Activated CD8-positive, alpha-beta T cell treated with anti-CD3 and anti-CD28 coated beads, Interleukin-2, amount 10 ng/mL, durations not matched to agents 7 days and 5 days (primary cell): ENCODE results near the gene CHAC1. TPM values are rescaled to one million over a fixed set of nuclear protein-coding genes. Genes with fewer than 3 reads are reported as not detected.
"Not testable (repeated sequence)": the region's sequence is repeated elsewhere in the genome, so short reads cannot be mapped to it uniquely, and the experiment has no call there.

Source experiments
- ATAC-seq: fragments of 150-1000 bp; cut with Tn5 transposase; one replicate; pipeline ENCODE4 v1.10.0; 2021; ENCODE audit warnings: moderate library complexity
- CTCF ChIA-PET: fragments of 350-600 bp; sonication (Branson Sonifier 250); formaldehyde crosslinking; loops from one replicate; lab custom pipeline; 2021; ENCODE audit warnings: antibody characterized with exemption; lab: Charles Lee
- POLR2A ChIA-PET: fragments of 350-600 bp; sonication (Branson Sonifier 250); formaldehyde crosslinking; loops from one replicate; lab custom pipeline; 2021; ENCODE audit warnings: antibody characterized with exemption; lab: Charles Lee
- DNase-seq: peaks from one replicate; pipeline ENCODE4 v3.0.0-alpha.2; 2020
- H3K27ac Mint-ChIP-seq: one replicate; pipeline ENCODE4 v1.8.0; 2021; ENCODE audit warnings: mild to moderate bottlenecking, mixed read lengths
- H3K27me3 Mint-ChIP-seq: one replicate; pipeline ENCODE4 v1.8.0; 2021; ENCODE audit warnings: low read depth, mixed read lengths
- H3K36me3 Mint-ChIP-seq: one replicate; pipeline ENCODE4 v1.8.0; 2021; ENCODE audit warnings: low read depth, mixed read lengths
- H3K4me1 Mint-ChIP-seq: one replicate; pipeline ENCODE4 v1.8.0; 2021; ENCODE audit warnings: low read depth, mixed read lengths
- H3K4me3 Mint-ChIP-seq: one replicate; pipeline ENCODE4 v1.8.0; 2021; ENCODE audit warnings: mild to moderate bottlenecking, mixed read lengths
- H3K9me3 Mint-ChIP-seq: one replicate; pipeline ENCODE4 v1.8.0; 2022; ENCODE audit warnings: mixed read lengths; ENCODE audit not compliant: insufficient read depth
- total RNA-seq, 2 experiments: library from RNA; stranded (reverse); gene quantifications; one replicate each; pipeline ENCODE4 v1.2.3, GENCODE V29; 2021

Gene CHAC1
- total RNA-seq, 2 experiments from 2014 or later: 8.3 to 8.9 TPM

GRCh38 chr15:40953713-40954074, 423 bp downstream of the CHAC1 start:
- Mint-ChIP-seq H3K27me3 (peaks cover 2% of the 10 kb centered on the region), H3K36me3 (peaks cover 21% of the 10 kb centered on the region), H3K27ac (peak overlapping the region; percentile 87), H3K9me3 (no peaks in the 10 kb centered on the region), H3K4me1 (peaks cover 39% of the 10 kb centered on the region), H3K4me3 (peak overlapping the region; percentile 91)
- ChIA-PET CTCF (interaction anchor here (0.7 to 7.2 kb wide), 9 partner anchors 12 to 277 kb away, joined by 3 to 67 read pairs (median 5); partner anchors contain the start of genes CHP1 and EXD1), POLR2A (interaction anchor here (0.6 to 2.6 kb wide), 8 partner anchors 8 to 329 kb away, joined by 3 to 21 read pairs (median 3); partner anchors contain the start of gene INO80)
- DNase-seq (no peak), ATAC-seq (no peak)

- Mint-ChIP-seq H3K4me3 (peak overlapping the region; percentile 91), H3K4me1 (peaks cover 39% of the 10 kb centered on the region), H3K27ac (peak overlapping the region; percentile 87), H3K36me3 (peaks cover 21% of the 10 kb centered on the region)
- not testable (repeated sequence) for H3K27me3 Mint-ChIP-seq, H3K9me3 Mint-ChIP-seq, DNase-seq, ATAC-seq
- CTCF ChIA-PET: interaction anchor here (0.7 to 7.2 kb wide), 7 partner anchors 13 to 277 kb away, joined by 3 to 67 read pairs (median 5); partner anchors contain the start of genes CHP1 and EXD1
- POLR2A ChIA-PET: interaction anchor here (0.6 kb wide), 1 partner anchor 21 kb away, joined by 3 read pairs; no protein-coding TSS in a partner anchor
Measured at GRCh38 chr15:40954158-40954848, 1.0 kb downstream of the CHAC1 start.

GRCh38 chr15:40955141-40955903, 2.1 kb downstream of the CHAC1 start:
- POLR2A ChIA-PET: no interaction called here
- H3K4me1 Mint-ChIP-seq: peaks cover 39% of the 10 kb centered on the region
- no peaks in the 10 kb centered on the region for H3K27me3 Mint-ChIP-seq
- H3K36me3 Mint-ChIP-seq: peaks cover 21% of the 10 kb centered on the region
- no peak for DNase-seq
- H3K4me3 Mint-ChIP-seq: no peak overlapping the region
- no peaks in the 10 kb centered on the region for H3K9me3 Mint-ChIP-seq
- CTCF ChIA-PET: interaction anchor here (7.2 kb wide), 1 partner anchor 14 kb away, joined by 67 read pairs; no protein-coding TSS in a partner anchor
- no peak overlapping the region for H3K27ac Mint-ChIP-seq
- ATAC-seq: no peak

GRCh38 chr15:40955930-40956540, 2.8 kb downstream of the CHAC1 start:
- H3K27ac Mint-ChIP-seq: peak overlapping the region; percentile 43
- no peaks in the 10 kb centered on the region for H3K27me3 Mint-ChIP-seq
- no peaks in the 10 kb centered on the region for H3K9me3 Mint-ChIP-seq
- ATAC-seq (no peak), DNase-seq (no peak)
- H3K4me3 Mint-ChIP-seq: no peak overlapping the region
- H3K4me1 Mint-ChIP-seq: peaks cover 39% of the 10 kb centered on the region
- ChIA-PET POLR2A (no interaction called here), CTCF (interaction anchor here (7.2 kb wide), 1 partner anchor 15 kb away, joined by 67 read pairs; no protein-coding TSS in a partner anchor)
- H3K36me3 Mint-ChIP-seq: peaks cover 21% of the 10 kb centered on the region

GRCh38 chr15:40956541-40956982, 3.3 kb downstream of the CHAC1 start:
- no peak for ATAC-seq
- Mint-ChIP-seq H3K9me3 (no peaks in the 10 kb centered on the region), H3K4me3 (no peak overlapping the region), H3K4me1 (peaks cover 38% of the 10 kb centered on the region), H3K27me3 (no peaks in the 10 kb centered on the region), H3K36me3 (peaks cover 21% of the 10 kb centered on the region), H3K27ac (no peak overlapping the region)
- CTCF ChIA-PET: interaction anchor here (1.2 to 7.2 kb wide), 2 partner anchors 15 to 53 kb away, joined by 3 to 67 read pairs; no protein-coding TSS in a partner anchor
- POLR2A ChIA-PET: no interaction called here
- no peak for DNase-seq

GRCh38 chr15:40957041-40957555, 3.8 kb downstream of the CHAC1 start:
- CTCF ChIA-PET: interaction anchor here (1.2 to 7.2 kb wide), 2 partner anchors 16 to 54 kb away, joined by 3 to 67 read pairs; no protein-coding TSS in a partner anchor
- POLR2A ChIA-PET: no interaction called here
- ATAC-seq (no peak), DNase-seq (no peak)
- H3K9me3 Mint-ChIP-seq: no peaks in the 10 kb centered on the region
- no peaks in the 10 kb centered on the region for H3K27me3 Mint-ChIP-seq
- H3K4me3 Mint-ChIP-seq: no peak overlapping the region
- no peak overlapping the region for H3K27ac Mint-ChIP-seq
- H3K4me1 Mint-ChIP-seq: peaks cover 33% of the 10 kb centered on the region
- H3K36me3 Mint-ChIP-seq: peaks cover 21% of the 10 kb centered on the region

GRCh38 chr15:40957581-40958051, 4.3 kb downstream of the CHAC1 start:
- no peaks in the 10 kb centered on the region for H3K9me3 Mint-ChIP-seq
- ChIA-PET CTCF (interaction anchor here (1.2 to 1.6 kb wide), 2 partner anchors 16 to 55 kb away, joined by 3 to 6 read pairs; no protein-coding TSS in a partner anchor), POLR2A (no interaction called here)
- peaks cover 28% of the 10 kb centered on the region for H3K4me1 Mint-ChIP-seq
- H3K27ac Mint-ChIP-seq: no peak overlapping the region
- peaks cover 21% of the 10 kb centered on the region for H3K36me3 Mint-ChIP-seq
- H3K4me3 Mint-ChIP-seq: no peak overlapping the region
- ATAC-seq: no peak
- no peaks in the 10 kb centered on the region for H3K27me3 Mint-ChIP-seq
- DNase-seq: no peak

GRCh38 chr15:40958146-40958545, 4.9 kb downstream of the CHAC1 start:
- DNase-seq (no peak), ATAC-seq (no peak)
- no peaks in the 10 kb centered on the region for H3K27me3 Mint-ChIP-seq
- peaks cover 19% of the 10 kb centered on the region for H3K36me3 Mint-ChIP-seq
- H3K4me3 Mint-ChIP-seq: no peak overlapping the region
- no peak overlapping the region for H3K27ac Mint-ChIP-seq
- H3K4me1 Mint-ChIP-seq: peaks cover 25% of the 10 kb centered on the region
- POLR2A ChIA-PET: no interaction called here
- no peaks in the 10 kb centered on the region for H3K9me3 Mint-ChIP-seq
- CTCF ChIA-PET: interaction anchor here (1.6 kb wide), 1 partner anchor 16 kb away, joined by 6 read pairs; no protein-coding TSS in a partner anchor

GRCh38 chr15:40958723-40959122, 5.5 kb downstream of the CHAC1 start:
- POLR2A ChIA-PET: no interaction called here
- Mint-ChIP-seq H3K27ac (no peak overlapping the region), H3K27me3 (no peaks in the 10 kb centered on the region), H3K36me3 (peaks cover 16% of the 10 kb centered on the region), H3K4me3 (no peak overlapping the region), H3K9me3 (no peaks in the 10 kb centered on the region), H3K4me1 (peaks cover 23% of the 10 kb centered on the region)
- CTCF ChIA-PET: interaction anchor here (1.6 kb wide), 1 partner anchor 17 kb away, joined by 6 read pairs; no protein-coding TSS in a partner anchor
- DNase-seq (no peak), ATAC-seq (no peak)

GRCh38 chr15:40959331-40960141, 6.3 kb downstream of the CHAC1 start:
- Mint-ChIP-seq H3K4me3 (no peak overlapping the region), H3K36me3 (peaks cover 9% of the 10 kb centered on the region), H3K9me3 (no peaks in the 10 kb centered on the region), H3K27me3 (no peaks in the 10 kb centered on the region), H3K27ac (no peak overlapping the region), H3K4me1 (peaks cover 15% of the 10 kb centered on the region)
- no peak for DNase-seq
- POLR2A ChIA-PET: interaction anchor here (0.5 kb wide), 1 partner anchor 13 kb away, joined by 3 read pairs; no protein-coding TSS in a partner anchor
- CTCF ChIA-PET: interaction anchor here (1.6 kb wide), 1 partner anchor 18 kb away, joined by 6 read pairs; no protein-coding TSS in a partner anchor
- no peak for ATAC-seq
